ENCODE measurements around the gene PRKCH. TPM values are rescaled to one million over a fixed set of nuclear protein-coding genes. Genes with fewer than 3 reads are reported as not detected.

Gene PRKCH
- total and polyA plus RNA-seq, 2 donors (not counting 3 experiments of a cell fraction or from before 2014, with no cell fraction given) = 97.7 to 103 TPM

GRCh38 chr14:61392297-61392696 lies 70.9 kb downstream of the PRKCH start:
- ChIA-PET POLR2A (no interaction called here), CTCF (no interaction called here)
- Histone ChIP-seq H3K27me3 (ENCODE audit: control insufficient read depth in 2 of 2, insufficient read depth in 2 of 2, low read length in 2 of 2) (no peaks in the 10 kb centered on the region), H3K4me2 (ENCODE audit: insufficient read depth, low read length) (no peak overlapping the region), H3K79me2 (ENCODE audit: control insufficient read depth, insufficient read depth, low read length) (peaks cover 70% of the 10 kb centered on the region), H3K4me1 (ENCODE audit: control insufficient read depth, extremely low read depth, insufficient read depth, low read length) (peaks cover 29% of the 10 kb centered on the region), H3K4me3 (replicated peaks in 1 of 3; ENCODE audit: insufficient read depth in 1 of 3, low read depth in 1 of 3, low read length in 3 of 3) (no peak overlapping the region), H3K27ac (ENCODE audit: insufficient read depth, low read depth, low read length) (no peak overlapping the region), H3K9me3 (replicated peaks; ENCODE audit: control insufficient read depth, insufficient read depth, low read length) (no peaks in the 10 kb centered on the region), H4K20me1 (replicated peaks; ENCODE audit: control insufficient read depth, extremely low read depth, insufficient read depth, low read length) (peaks cover 4% of the 10 kb centered on the region), H2AFZ (ENCODE audit: low read depth, low read length) (no peak overlapping the region), H3K9me1 (replicated peaks; ENCODE audit: control insufficient read depth, extremely low read depth, insufficient read depth, low read length) (no peaks in the 10 kb centered on the region), H3K36me3 (ENCODE audit: control insufficient read depth in 2 of 2, extremely low read depth in 1 of 2, insufficient read depth in 2 of 2, low read length in 2 of 2) (peaks cover 2 to 7% of the 10 kb centered on the region in 2 experiments), H3K9ac (replicated peaks; ENCODE audit: extremely low read depth, insufficient read depth, low read length) (no peak overlapping the region)
- no peak for DNase-seq (ENCODE audit: low read depth, low spot score)
- intact Hi-C loops (cut with micrococcal nuclease) (no loop called here), dilution Hi-C loops (cut with MboI; ENCODE audit: extremely low pct_ligation_motif_present, low sequenced_read_pairs) (no loop called here)
- TSS peak; percentile 10 for BruUV-seq (replicated peaks)
- TF ChIP-seq JUN (IDR thresholded peaks at IDR 0.05; ENCODE audit: borderline replicate concordance, insufficient read depth, insufficient read length, low read depth) = no peak
- no peak for TF ChIP-seq POLR2A (IDR thresholded peaks at IDR 0.05; ENCODE audit: low read depth, low read length)
- FAIRE-seq = no peak

GRCh38 chr14:61394542-61394941 lies 73.2 kb downstream of the PRKCH start:
- intact Hi-C loops (cut with micrococcal nuclease) = no loop called here
- CTCF ChIA-PET = interaction anchor here (1.1 to 1.4 kb wide), 3 partner anchors 16 to 98 kb away, joined by 3 to 6 read pairs (median 3); no protein-coding TSS in a partner anchor

More at GRCh38 chr14:61394542-61394941, 73.2 kb downstream of the PRKCH start:
- Histone ChIP-seq H4K20me1 (replicated peaks; ENCODE audit: control insufficient read depth, extremely low read depth, insufficient read depth, low read length) (peaks cover 4% of the 10 kb centered on the region), H3K27me3 (ENCODE audit: control insufficient read depth in 2 of 2, insufficient read depth in 2 of 2, low read length in 2 of 2) (no peaks in the 10 kb centered on the region), H3K9me1 (replicated peaks; ENCODE audit: control insufficient read depth, extremely low read depth, insufficient read depth, low read length) (no peaks in the 10 kb centered on the region), H3K4me1 (ENCODE audit: control insufficient read depth, extremely low read depth, insufficient read depth, low read length) (peaks cover 16% of the 10 kb centered on the region), H3K79me2 (ENCODE audit: control insufficient read depth, insufficient read depth, low read length) (peaks cover 66% of the 10 kb centered on the region), H3K36me3 (ENCODE audit: control insufficient read depth in 2 of 2, extremely low read depth in 1 of 2, insufficient read depth in 2 of 2, low read length in 2 of 2) (peaks cover 4 to 7% of the 10 kb centered on the region in 2 experiments), H3K9ac (replicated peaks; ENCODE audit: extremely low read depth, insufficient read depth, low read length) (no peak overlapping the region), H2AFZ (ENCODE audit: low read depth, low read length) (no peak overlapping the region), H3K4me3 (replicated peaks in 1 of 3; ENCODE audit: insufficient read depth in 1 of 3, low read depth in 1 of 3, low read length in 3 of 3) (no peak overlapping the region), H3K27ac (ENCODE audit: insufficient read depth, low read depth, low read length) (no peak overlapping the region), H3K9me3 (replicated peaks; ENCODE audit: control insufficient read depth, insufficient read depth, low read length) (no peaks in the 10 kb centered on the region), H3K4me2 (ENCODE audit: insufficient read depth, low read length) (no peak overlapping the region)
- no peak for TF ChIP-seq JUN (IDR thresholded peaks at IDR 0.05; ENCODE audit: borderline replicate concordance, insufficient read depth, insufficient read length, low read depth)
- TF ChIP-seq POLR2A (IDR thresholded peaks at IDR 0.05; ENCODE audit: low read depth, low read length) = no peak
- no peak for TF ChIP-seq CTCF (IDR thresholded peaks at IDR 0.05; ENCODE audit: extremely low read depth in 1 of 2, insufficient read depth in 1 of 2, low read depth in 1 of 2, low read length in 2 of 2)
- no peak for TF ChIP-seq MAX (IDR thresholded peaks at IDR 0.05; ENCODE audit: insufficient read depth, insufficient read length)
- no peak for TF ChIP-seq GATA2 (IDR thresholded peaks at IDR 0.05; ENCODE audit: insufficient read depth, insufficient read length, low read depth, low read length)
- no peak for TF ChIP-seq FOS (IDR thresholded peaks at IDR 0.05; ENCODE audit: borderline replicate concordance, insufficient read depth, low read length)
- no peak for TF ChIP-seq POLR2AphosphoS5 (IDR thresholded peaks at IDR 0.05; ENCODE audit: insufficient read depth, low read depth, low read length)
- TF ChIP-seq EZH2 (IDR thresholded peaks at IDR 0.05; ENCODE audit: borderline replicate concordance, low read depth, low read length, severe bottlenecking) = no peak
- no peak for TF ChIP-seq MYC (IDR thresholded peaks at IDR 0.05; ENCODE audit: low read depth, low read length)
- DNase-seq (ENCODE audit: low read depth, low spot score) (no peak), FAIRE-seq (no peak)
- BruUV-seq (replicated peaks) = no TSS peak
- dilution Hi-C loops (cut with MboI; ENCODE audit: extremely low pct_ligation_motif_present, low sequenced_read_pairs) = no loop called here
- POLR2A ChIA-PET = interaction anchor here (0.7 to 1.5 kb wide), 2 partner anchors 9 to 297 kb away, joined by 3 read pairs; no protein-coding TSS in a partner anchor
